Activated effector memory CD4-positive, alpha-beta T cell treated with anti-CD3 and anti-CD28 coated beads, Interleukin-2, amount 50 U/mL, for 16 hours (primary cell): ENCODE results near the gene SH3RF1.

Source experiments
- DNase-seq: peaks from one replicate; pipeline ENCODE4 v3.0.0-alpha.2; 2020

The SH3RF1 gene

GRCh38 chr4:169158046-169158445 is 112.7 kb downstream of the SH3RF1 start:
- no peak for DNase-seq

GRCh38 chr4:169156392-169156791 is 114.4 kb downstream of the SH3RF1 start:
- no peak for DNase-seq

- DNase-seq = no peak
These were observed 116.6 kb downstream of the SH3RF1 start for GRCh38 chr4:169154121-169154520.

GRCh38 chr4:169153481-169154087 is 117.2 kb downstream of the SH3RF1 start:
- no peak for DNase-seq

GRCh38 chr4:169152899-169153298 is 117.9 kb downstream of the SH3RF1 start:
- no peak for DNase-seq

GRCh38 chr4:169152098-169152497 is 118.7 kb downstream of the SH3RF1 start:
- no peak for DNase-seq

- no peak for DNase-seq
These were observed 119.1 kb downstream of the SH3RF1 start for GRCh38 chr4:169151671-169152070.

- no peak for DNase-seq
These were observed 120.0 kb downstream of the SH3RF1 start for GRCh38 chr4:169150806-169151205.

GRCh38 chr4:169148885-169149284 is 121.9 kb downstream of the SH3RF1 start:
- DNase-seq = no peak

GRCh38 chr4:169147191-169147590 is 123.6 kb downstream of the SH3RF1 start:
- no peak for DNase-seq

- DNase-seq = no peak
These were observed 126.6 kb downstream of the SH3RF1 start for GRCh38 chr4:169144061-169144600.

- DNase-seq = no peak
These were observed 127.4 kb downstream of the SH3RF1 start for GRCh38 chr4:169143335-169143734.

- no peak for DNase-seq
These were observed 127.8 kb downstream of the SH3RF1 start for GRCh38 chr4:169142906-169143305.

GRCh38 chr4:169142391-169142790 is 128.4 kb downstream of the SH3RF1 start:
- no peak for DNase-seq

- no peak for DNase-seq
These were observed 131.7 kb downstream of the SH3RF1 start for GRCh38 chr4:169139021-169139420.

- no peak for DNase-seq
These were observed 133.2 kb downstream of the SH3RF1 start for GRCh38 chr4:169137558-169137920.

- DNase-seq = no peak
These were observed 133.8 kb downstream of the SH3RF1 start for GRCh38 chr4:169136796-169137557.

- DNase-seq = no peak
These were observed 134.4 kb downstream of the SH3RF1 start for GRCh38 chr4:169136330-169136729.

GRCh38 chr4:169135776-169136175 is 135.0 kb downstream of the SH3RF1 start:
- DNase-seq = no peak

- DNase-seq = no peak
These were observed 136.8 kb downstream of the SH3RF1 start for GRCh38 chr4:169133932-169134331.

- DNase-seq = no peak
These were observed 138.0 kb downstream of the SH3RF1 start for GRCh38 chr4:169132561-169133305.

- no peak for DNase-seq
These were observed 139.1 kb downstream of the SH3RF1 start for GRCh38 chr4:169131556-169132208.

GRCh38 chr4:169128902-169129301 is 141.9 kb downstream of the SH3RF1 start:
- DNase-seq = no peak
